MM.1S (cell line): ENCODE results near the gene OR56A3.

Experiments used
- DNase-seq: peaks from one replicate; pipeline ENCODE4 v3.0.0-alpha.2; 2015
- H2AFZ ChIP-seq: fragments of 300-600 bp; sonication (generic); 2 replicates; pipeline ENCODE4 v1.6.0; 2016; ENCODE audit warnings: antibody characterized with exemption, low read length
- H3F3A ChIP-seq: fragments of 300-600 bp; sonication (generic); 2 replicates; pipeline ENCODE4 v1.6.1; 2016; ENCODE audit warnings: mild to moderate bottlenecking, antibody characterized with exemption, low read length, moderate library complexity, mixed read lengths; ENCODE audit not compliant: insufficient read depth
- H3K27ac ChIP-seq: fragments of 300-600 bp; sonication (generic); 2 replicates; pipeline ENCODE4 v1.5.1; 2016; ENCODE audit warnings: mild to moderate bottlenecking, low read length
- H3K27me3 ChIP-seq: fragments of 300-600 bp; sonication (generic); replicated peaks from 2 replicates; pipeline ENCODE4 v1.6.0; 2016; ENCODE audit warnings: low read length; ENCODE audit not compliant: insufficient read depth
- H3K36me3 ChIP-seq: fragments of 300-600 bp; sonication (generic); replicated peaks from 2 replicates; pipeline ENCODE4 v1.6.1; 2016; ENCODE audit warnings: mild to moderate bottlenecking, low read length, mixed read lengths; ENCODE audit not compliant: insufficient read depth
- H3K4me1 ChIP-seq: fragments of 300-600 bp; sonication (generic); 2 replicates; pipeline ENCODE4 v1.6.1; 2016; ENCODE audit warnings: low read length, mixed read lengths
- H3K4me2 ChIP-seq: fragments of 300-600 bp; sonication (generic); 2 replicates; pipeline ENCODE4 v1.6.0; 2016; ENCODE audit warnings: low read depth, low read length
- H3K4me3 ChIP-seq: fragments of 300-600 bp; sonication (generic); 2 replicates; pipeline ENCODE4 v1.5.1; 2016; ENCODE audit warnings: low read length, mixed read lengths
- H3K79me2 ChIP-seq: fragments of 300-600 bp; sonication (generic); 2 replicates; pipeline ENCODE4 v1.6.1; 2016; ENCODE audit warnings: mixed run types, low read length, mixed read lengths
- H3K9ac ChIP-seq: fragments of 300-600 bp; sonication (generic); 2 replicates; pipeline ENCODE4 v1.6.1; 2016; ENCODE audit warnings: low read length, mixed read lengths
- H3K9me2 ChIP-seq: fragments of 300-600 bp; sonication (generic); replicated peaks from 2 replicates; pipeline ENCODE4 v1.6.1; 2016; ENCODE audit warnings: mild to moderate bottlenecking, low read length, mixed read lengths; ENCODE audit not compliant: insufficient read depth
- H3K9me3 ChIP-seq: fragments of 300-600 bp; sonication (generic); replicated peaks from 2 replicates; pipeline ENCODE4 v1.6.1; 2016; ENCODE audit warnings: mild to moderate bottlenecking, low read length, mixed read lengths; ENCODE audit not compliant: insufficient read depth
- H4K20me1 ChIP-seq: fragments of 300-600 bp; sonication (generic); 2 replicates; pipeline ENCODE4 v1.6.1; 2016; ENCODE audit warnings: mild to moderate bottlenecking, low read length, moderate library complexity, mixed read lengths; ENCODE audit not compliant: insufficient read depth
- CTCF ChIP-seq: fragments of 300-600 bp; sonication (generic); IDR thresholded peaks from 2 replicates; pipeline ENCODE4 v1.5.1; 2016; ENCODE audit warnings: antibody characterized with exemption, low read length, mixed read lengths
- EZH2 ChIP-seq: fragments of 300-600 bp; sonication (generic); optimal IDR thresholded peaks from 2 replicates; pipeline ENCODE3; 2017; ENCODE audit warnings: low read depth, mild to moderate bottlenecking, antibody characterized with exemption, low read length, mixed read lengths
- EZH2phosphoT487 ChIP-seq: fragments of 300-600 bp; sonication (generic); IDR thresholded peaks from 2 replicates; pipeline ENCODE4 v1.6.1; 2018; ENCODE audit warnings: antibody characterized with exemption, low read length

OR56A3 gene

GRCh38 chr11:5989203-5989602 is 47.2 kb downstream of the OR56A3 start:
- Histone ChIP-seq H3K36me3 (no peaks in the 10 kb centered on the region), H3K4me3 (no peak overlapping the region), H3K9ac (no peak overlapping the region), H3K9me2 (no peaks in the 10 kb centered on the region), H3K4me2 (no peak overlapping the region), H3K9me3 (no peaks in the 10 kb centered on the region), H3K79me2 (no peaks in the 10 kb centered on the region), H3K4me1 (no peaks in the 10 kb centered on the region), H3F3A (no peaks in the 10 kb centered on the region), H2AFZ (no peak overlapping the region), H4K20me1 (no peaks in the 10 kb centered on the region), H3K27me3 (no peaks in the 10 kb centered on the region), H3K27ac (no peak overlapping the region)
- no peak for TF ChIP-seq CTCF
- TF ChIP-seq EZH2 = no peak
- no peak for TF ChIP-seq EZH2phosphoT487
- no peak for DNase-seq

- no peaks in the 10 kb centered on the region for H3K9me3 ChIP-seq
- H2AFZ ChIP-seq = no peak overlapping the region
- H3K4me3 ChIP-seq = no peak overlapping the region
- TF ChIP-seq EZH2 = no peak
- TF ChIP-seq EZH2phosphoT487 = no peak
- TF ChIP-seq CTCF = no peak
- no peaks in the 10 kb centered on the region for H4K20me1 ChIP-seq
- DNase-seq = no peak
- no peaks in the 10 kb centered on the region for H3K27me3 ChIP-seq
- no peaks in the 10 kb centered on the region for H3K79me2 ChIP-seq
- H3K4me2 ChIP-seq = no peak overlapping the region
- H3K27ac ChIP-seq = no peak overlapping the region
- no peaks in the 10 kb centered on the region for H3K36me3 ChIP-seq
- no peaks in the 10 kb centered on the region for H3K9me2 ChIP-seq
- no peak overlapping the region for H3K9ac ChIP-seq
- H3F3A ChIP-seq = no peaks in the 10 kb centered on the region
- no peaks in the 10 kb centered on the region for H3K4me1 ChIP-seq
These were observed 50.1 kb downstream of the OR56A3 start for GRCh38 chr11:5992150-5992549.

- no peaks in the 10 kb centered on the region for H3F3A ChIP-seq
- no peaks in the 10 kb centered on the region for H4K20me1 ChIP-seq
- DNase-seq = peak; percentile 22
- TF ChIP-seq CTCF (peak; percentile 57), EZH2 (no peak), EZH2phosphoT487 (no peak)
- H3K27ac ChIP-seq = no peak overlapping the region
- no peaks in the 10 kb centered on the region for H3K79me2 ChIP-seq
- no peaks in the 10 kb centered on the region for H3K9me3 ChIP-seq
- H3K9ac ChIP-seq = no peak overlapping the region
- H3K4me2 ChIP-seq = no peak overlapping the region
- no peak overlapping the region for H2AFZ ChIP-seq
- no peaks in the 10 kb centered on the region for H3K4me1 ChIP-seq
- H3K9me2 ChIP-seq = no peaks in the 10 kb centered on the region
- H3K27me3 ChIP-seq = no peaks in the 10 kb centered on the region
- H3K36me3 ChIP-seq = no peaks in the 10 kb centered on the region
- H3K4me3 ChIP-seq = no peak overlapping the region
These were observed 50.7 kb downstream of the OR56A3 start for GRCh38 chr11:5992604-5993251.
